HG03342 (cell line): ENCODE data around the gene HS3ST5.
"Not testable (repeated sequence)": the region's sequence is repeated elsewhere in the genome, so short reads cannot be mapped to it uniquely, and the experiment has no call there.

ENCODE experiments used
- ATAC-seq: cut with Tn5 transposase; IDR thresholded peaks from one replicate; pipeline ENCODE4 v1.9.1; 2021; ENCODE audit warnings: mild to moderate bottlenecking, moderate library complexity; ENCODE audit not compliant: unreplicated experiment

HS3ST5 gene

GRCh38 chr6:114280239-114280982 is 62.4 kb downstream of the HS3ST5 start:
- no peak for ATAC-seq

GRCh38 chr6:114277220-114277619 is 65.6 kb downstream of the HS3ST5 start:
- ATAC-seq = no peak

GRCh38 chr6:114276783-114277182 is 66.0 kb downstream of the HS3ST5 start:
- ATAC-seq = no peak

- no peak for ATAC-seq
Observed at GRCh38 chr6:114274836-114275235, 68.0 kb downstream of the HS3ST5 start.

GRCh38 chr6:114272582-114272981 is 70.2 kb downstream of the HS3ST5 start:
- no peak for ATAC-seq

- ATAC-seq = no peak
Observed at GRCh38 chr6:114271405-114271804, 71.4 kb downstream of the HS3ST5 start.

- peak; percentile 67 for ATAC-seq
Observed at GRCh38 chr6:114267897-114268296, 74.9 kb downstream of the HS3ST5 start.

- ATAC-seq = no peak
Observed at GRCh38 chr6:114260810-114261209, 82.0 kb downstream of the HS3ST5 start.

GRCh38 chr6:114258376-114258775 is 84.4 kb downstream of the HS3ST5 start:
- ATAC-seq = no peak

GRCh38 chr6:114253431-114253830 is 89.4 kb downstream of the HS3ST5 start:
- ATAC-seq = no peak

- no peak for ATAC-seq
Observed at GRCh38 chr6:114249522-114249921, 93.3 kb downstream of the HS3ST5 start.

- no peak for ATAC-seq
Observed at GRCh38 chr6:114247101-114247500, 95.7 kb downstream of the HS3ST5 start.

- ATAC-seq = no peak
Observed at GRCh38 chr6:114240796-114241195, 102.0 kb downstream of the HS3ST5 start.

- ATAC-seq = no peak
Observed at GRCh38 chr6:114228675-114229074, 114.1 kb downstream of the HS3ST5 start.

- no peak for ATAC-seq
Observed at GRCh38 chr6:114227944-114228468, 114.8 kb downstream of the HS3ST5 start.

GRCh38 chr6:114220241-114220640 is 122.6 kb downstream of the HS3ST5 start:
- no peak for ATAC-seq

- no peak for ATAC-seq
Observed at GRCh38 chr6:114218437-114219340, 124.1 kb downstream of the HS3ST5 start.

GRCh38 chr6:114217996-114218395 is 124.8 kb downstream of the HS3ST5 start:
- not testable (repeated sequence) for ATAC-seq

GRCh38 chr6:114216789-114217467 is 125.9 kb downstream of the HS3ST5 start:
- no peak for ATAC-seq

GRCh38 chr6:114210467-114210866 is 132.4 kb downstream of the HS3ST5 start:
- no peak for ATAC-seq

- no peak for ATAC-seq
Observed at GRCh38 chr6:114203460-114203859, 139.4 kb downstream of the HS3ST5 start.
